Trophoblast cell (in vitro differentiated cells and primary cell): ENCODE results near the gene MYBBP1A.
A peak's percentile ranks its signal among the peaks of the same experiment; 100 is the strongest.

ENCODE experiments used
- DNase-seq, 2 donors: peaks; one replicate each; pipeline ENCODE4 v3.0.0-alpha.2; 2016
- H2AFZ ChIP-seq: 2 replicates; pipeline ENCODE4 v1.6.1; 2013; ENCODE audit warnings: low read length, moderate library complexity, mild to moderate bottlenecking; ENCODE audit not compliant: insufficient read depth, poor library complexity
- H2AK5ac ChIP-seq: 2 replicates; pipeline ENCODE4 v1.6.1; 2013; ENCODE audit warnings: mild to moderate bottlenecking, low read length
- H2BK120ac ChIP-seq: 2 replicates; pipeline ENCODE4 v1.6.1; 2013; ENCODE audit warnings: low read length, mild to moderate bottlenecking, moderate library complexity; ENCODE audit not compliant: insufficient read depth, poor library complexity
- H2BK12ac ChIP-seq: 2 replicates; pipeline ENCODE4 v1.6.1; 2013; ENCODE audit warnings: mild to moderate bottlenecking, low read length, moderate library complexity
- H2BK5ac ChIP-seq: 2 replicates; pipeline ENCODE4 v1.6.1; 2013; ENCODE audit warnings: low read length, low read depth, moderate library complexity, mild to moderate bottlenecking; ENCODE audit not compliant: poor library complexity
- H3K14ac ChIP-seq: 2 replicates; pipeline ENCODE4 v1.6.1; 2013; ENCODE audit warnings: mild to moderate bottlenecking, low read length
- H3K18ac ChIP-seq: 2 replicates; pipeline ENCODE4 v1.6.1; 2013; ENCODE audit warnings: mild to moderate bottlenecking, low read length
- H3K23ac ChIP-seq: 2 replicates; pipeline ENCODE4 v1.6.1; 2013; ENCODE audit warnings: low read length
- H3K27ac ChIP-seq: 2 replicates; pipeline ENCODE4 v1.5.1; 2013; ENCODE audit warnings: low read depth, mild to moderate bottlenecking, inconsistent platforms, low read length, moderate library complexity
- H3K27me3 ChIP-seq: 2 replicates; pipeline ENCODE4 v1.6.1; 2013; ENCODE audit warnings: inconsistent platforms, mild to moderate bottlenecking, low read length, moderate library complexity; ENCODE audit not compliant: insufficient read depth
- H3K36me3 ChIP-seq, 2 experiments: 1 replicate in 1 of 2; 2 replicates in 1 of 2; pipeline ENCODE4 v1.6.1; 2013; ENCODE audit warnings: low read length in 2 of 2, mild to moderate bottlenecking in 2 of 2, moderate library complexity in 1 of 2; ENCODE audit not compliant: insufficient read depth in 2 of 2, control insufficient read depth in 1 of 2
- H3K4ac ChIP-seq: 2 replicates; pipeline ENCODE4 v1.6.1; 2013; ENCODE audit warnings: low read depth, mild to moderate bottlenecking, low read length, moderate library complexity
- H3K4me1 ChIP-seq, 2 experiments: 1 replicate in 1 of 2; 2 replicates in 1 of 2; pipeline ENCODE4 v1.6.1; 2013; ENCODE audit warnings: low read length in 2 of 2, mild to moderate bottlenecking in 2 of 2, moderate library complexity in 1 of 2; ENCODE audit not compliant: insufficient read depth in 2 of 2, control insufficient read depth in 1 of 2
- H3K4me2 ChIP-seq: 2 replicates; pipeline ENCODE4 v1.6.1; 2013; ENCODE audit warnings: inconsistent platforms, mild to moderate bottlenecking, low read length, moderate library complexity
- H3K4me3 ChIP-seq: 2 replicates; pipeline ENCODE4 v1.5.1; 2013; ENCODE audit warnings: mild to moderate bottlenecking, low read depth, low read length, inconsistent platforms
- H3K79me1 ChIP-seq: one replicate; pipeline ENCODE4 v1.6.1; 2013; ENCODE audit warnings: low read length
- H3K79me2 ChIP-seq: 2 replicates; pipeline ENCODE4 v1.6.1; 2013; ENCODE audit warnings: low read length, mild to moderate bottlenecking; ENCODE audit not compliant: control insufficient read depth, insufficient read depth, poor library complexity
- H3K9ac ChIP-seq: 2 replicates; pipeline ENCODE4 v1.6.1; 2013; ENCODE audit warnings: mild to moderate bottlenecking, low read length
- H3K9me3 ChIP-seq: 2 replicates; pipeline ENCODE4 v1.6.1; 2013; ENCODE audit warnings: low read depth, mild to moderate bottlenecking, control low read depth, inconsistent platforms, low read length; ENCODE audit not compliant: insufficient read depth
- H4K12ac ChIP-seq: 2 replicates; pipeline ENCODE4 v1.6.1; 2013; ENCODE audit warnings: low read depth, mild to moderate bottlenecking, low read length, moderate library complexity
- H4K8ac ChIP-seq: 2 replicates; pipeline ENCODE4 v1.6.1; 2013; ENCODE audit warnings: low read depth, mild to moderate bottlenecking, low read length, moderate library complexity
- H4K91ac ChIP-seq: one replicate; pipeline ENCODE4 v1.6.1; 2013; ENCODE audit warnings: low read depth, mild to moderate bottlenecking, low read length, moderate library complexity
- WGBS: extraction: QIAGEN DNeasy Blood & Tissue Kit; methylation state at CpG from one replicate; pipeline ENCODE4 v1.1.7; 2013; ENCODE audit warnings: missing lambda C conversion rate; ENCODE audit not compliant: insufficient read length, insufficient coverage; ENCODE audit errors: extremely low coverage; 5-methylcytosine and 5-hydroxymethylcytosine counted together

Gene MYBBP1A

DNA sequence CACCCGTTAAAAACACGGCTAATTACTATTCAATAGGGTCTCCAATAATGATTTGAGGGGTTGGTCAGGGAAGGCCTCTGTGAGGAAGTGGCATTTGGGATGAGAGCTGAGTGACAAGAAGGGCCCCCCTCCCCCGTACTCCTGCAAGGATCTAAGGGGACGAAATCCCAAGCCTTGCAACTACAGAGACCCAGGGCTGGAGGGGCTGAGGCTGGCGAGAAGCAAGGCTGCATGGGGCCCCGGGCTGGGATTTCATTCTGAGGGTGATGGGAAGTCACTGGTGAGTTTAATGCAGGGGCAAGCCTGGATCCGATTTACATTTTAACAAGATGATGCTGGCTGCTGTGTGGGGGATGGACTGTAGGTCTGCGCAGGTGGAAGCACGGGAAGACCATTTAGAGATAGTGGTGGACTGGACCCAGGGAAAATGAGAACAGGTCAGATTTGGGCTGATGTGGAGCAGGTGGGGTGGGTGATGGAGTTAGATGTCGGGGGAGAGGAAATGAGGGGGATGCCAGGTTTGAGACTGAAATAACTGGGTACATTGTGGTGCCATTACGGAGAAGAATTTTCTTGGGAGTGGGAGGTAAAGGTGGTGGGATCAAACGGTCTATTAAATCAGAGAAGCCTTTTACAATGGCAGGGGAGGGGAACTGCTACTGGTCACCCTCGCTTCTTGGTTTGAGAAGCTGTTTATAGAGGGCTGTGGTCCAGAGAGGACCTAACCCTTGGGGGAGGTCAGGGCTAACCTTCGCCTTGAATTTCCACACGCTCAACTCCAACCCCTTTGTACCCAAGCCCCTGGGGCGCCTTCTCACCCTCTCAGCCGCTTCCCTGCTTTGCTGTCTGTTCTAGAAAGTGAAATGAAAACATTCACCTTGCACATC is 932 bp upstream of the MYBBP1A start:
- WGBS = 100% methylated on average over 1 of the region's 17 CpGs
- H3K14ac ChIP-seq = no peak overlapping the region

DNA sequence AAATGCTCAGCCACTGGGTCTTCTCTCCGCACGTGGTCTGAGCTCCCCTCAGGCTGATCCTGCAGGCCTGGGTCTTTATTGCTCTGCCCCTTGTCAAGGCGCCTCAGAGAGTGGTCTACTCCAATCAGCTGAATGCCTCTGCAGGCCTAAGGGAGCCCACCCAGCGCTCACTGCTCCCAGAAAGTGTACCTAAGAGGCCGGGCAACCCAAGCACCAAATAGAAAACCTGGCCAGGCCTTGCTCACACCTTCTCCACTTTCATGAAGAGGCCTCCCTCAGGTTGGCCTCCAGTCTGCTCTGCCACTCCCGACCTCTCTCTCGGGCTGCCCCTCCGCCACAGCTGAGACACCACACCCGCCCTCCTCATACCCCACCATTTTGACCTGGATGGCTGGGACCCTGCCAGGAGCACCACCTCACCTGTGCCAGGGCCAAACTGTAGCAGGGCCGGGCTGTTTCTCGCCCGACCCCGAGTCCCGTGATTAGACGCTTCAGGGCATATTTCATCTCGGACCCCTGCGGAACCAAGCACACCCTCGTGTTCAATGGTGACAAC is 665 bp downstream of the MYBBP1A start:
- Histone ChIP-seq H3K36me3 (peaks cover 31 to 32% of the 10 kb centered on the region in 2 experiments), H4K8ac (peak overlapping the region; percentile 71), H3K9me3 (peaks cover 2% of the 10 kb centered on the region), H3K27ac (no peak overlapping the region), H3K4me1 (peaks cover 29 to 30% of the 10 kb centered on the region in 2 experiments), H2BK12ac (no peak overlapping the region), H4K91ac (peak overlapping the region; percentile 62), H2AK5ac (peak overlapping the region; percentile 3), H2BK5ac (no peak overlapping the region), H2BK120ac (peak overlapping the region; percentile 49), H2AFZ (no peak overlapping the region), H3K27me3 (no peaks in the 10 kb centered on the region), H3K4ac (peak overlapping the region; percentile 53), H3K18ac (peak overlapping the region; percentile 55), H3K23ac (no peak overlapping the region), H4K12ac (peak overlapping the region; percentile 33), H3K9ac (peak overlapping the region; percentile 80), H3K79me2 (peaks cover 8% of the 10 kb centered on the region), H3K4me3 (peak overlapping the region; percentile 85), H3K14ac (peak overlapping the region; percentile 76), H3K79me1 (peaks cover 8% of the 10 kb centered on the region), H3K4me2 (peak overlapping the region; percentile 89)
- no CpG with 5 or more reads among the region's 18 CpGs for WGBS
- DNase-seq = no peak

More for the DNA sequence above, 932 bp upstream of the MYBBP1A start:
- Histone ChIP-seq H4K8ac (peak overlapping the region; percentile 95), H2AFZ (no peak overlapping the region), H3K27me3 (no peaks in the 10 kb centered on the region), H4K12ac (peak overlapping the region; percentile 93), H3K79me1 (peaks cover 8% of the 10 kb centered on the region), H3K27ac (peak overlapping the region; percentile 50), H3K4me2 (peak overlapping the region; percentile 53), H3K9ac (no peak overlapping the region), H2BK5ac (peak overlapping the region; percentile 77), H3K9me3 (peaks cover 2% of the 10 kb centered on the region), H2AK5ac (peak overlapping the region; percentile 64), H2BK12ac (peak overlapping the region; percentile 66), H3K79me2 (peaks cover 8% of the 10 kb centered on the region), H3K4me1 (peaks cover 27 to 30% of the 10 kb centered on the region in 2 experiments), H3K4me3 (no peak overlapping the region), H2BK120ac (no peak overlapping the region), H4K91ac (peak overlapping the region; percentile 79), H3K23ac (no peak overlapping the region), H3K4ac (peak overlapping the region; percentile 17), H3K36me3 (peaks cover 16 to 18% of the 10 kb centered on the region in 2 experiments), H3K18ac (no peak overlapping the region)
- DNase-seq = no peak

DNA sequence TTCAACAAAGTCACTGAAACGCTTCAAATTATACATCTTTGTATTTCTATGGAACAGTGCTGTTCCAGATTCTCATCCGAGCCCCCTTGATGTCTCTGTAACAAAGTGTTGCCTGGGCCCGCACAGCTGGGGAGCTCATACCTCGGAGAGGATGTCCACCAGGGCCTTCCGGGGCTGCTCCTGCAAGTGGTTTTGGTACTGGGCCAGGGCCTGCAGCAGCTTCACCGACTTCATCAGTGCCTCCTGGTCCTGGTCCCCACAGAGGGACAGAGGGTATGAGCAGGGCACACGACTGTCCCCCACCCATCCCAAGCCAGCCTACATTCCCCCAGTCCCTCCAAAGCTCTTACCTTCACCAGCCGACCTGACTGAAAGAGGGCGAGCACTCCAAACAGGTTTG is 1.5 kb downstream of the MYBBP1A start:
- WGBS = no CpG with 5 or more reads among the region's 9 CpGs
- H3K4ac ChIP-seq = no peak overlapping the region

DNA sequence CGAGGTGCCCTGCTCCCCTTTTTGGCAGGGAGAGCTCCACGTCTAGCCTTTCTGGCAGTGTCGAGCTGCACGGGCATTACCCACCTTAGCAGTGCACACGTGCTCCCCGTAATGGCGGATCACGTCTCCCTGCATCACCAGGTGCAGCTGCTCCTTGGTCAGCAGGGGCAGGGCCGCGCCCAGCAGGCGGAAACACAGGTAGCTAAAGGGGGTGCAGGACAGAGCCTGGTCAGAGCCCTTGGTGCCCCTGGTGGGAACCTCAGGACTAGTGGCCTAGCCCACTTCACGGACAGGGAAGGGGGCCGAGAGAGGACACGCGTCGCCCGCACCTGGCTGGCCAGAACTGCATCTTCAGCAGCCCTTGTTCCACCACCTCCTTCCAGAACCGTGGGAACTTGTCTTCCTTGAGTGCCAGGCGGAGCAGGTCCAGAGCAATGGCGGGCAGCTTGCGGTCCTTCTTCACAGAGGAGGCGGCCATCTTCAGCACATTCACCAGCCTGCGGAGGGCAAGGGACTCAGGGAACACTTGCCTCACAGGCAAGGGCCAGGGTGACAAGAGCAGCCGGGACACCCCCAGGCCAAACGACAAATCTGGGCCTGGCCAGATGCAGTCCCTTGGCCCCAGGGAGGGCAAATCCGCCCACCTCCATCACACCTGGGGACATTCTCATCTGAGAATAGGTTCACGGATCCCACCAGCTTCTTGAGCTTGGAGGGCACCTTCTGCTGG is 3.2 kb downstream of the MYBBP1A start:
- Histone ChIP-seq H3K27ac (no peak overlapping the region), H3K36me3 (peaks cover 53 to 56% of the 10 kb centered on the region in 2 experiments), H3K4me2 (no peak overlapping the region), H3K14ac (no peak overlapping the region), H2AFZ (no peak overlapping the region), H2BK120ac (no peak overlapping the region), H2BK12ac (no peak overlapping the region), H4K8ac (no peak overlapping the region), H3K18ac (no peak overlapping the region), H3K27me3 (no peaks in the 10 kb centered on the region), H3K79me2 (peaks cover 8% of the 10 kb centered on the region), H4K91ac (no peak overlapping the region), H3K4ac (no peak overlapping the region), H3K4me3 (no peak overlapping the region), H3K9me3 (peaks cover 2% of the 10 kb centered on the region), H3K9ac (peak overlapping the region; percentile 28), H3K4me1 (peaks cover 24 to 35% of the 10 kb centered on the region in 2 experiments), H2AK5ac (no peak overlapping the region), H3K23ac (no peak overlapping the region), H2BK5ac (no peak overlapping the region), H4K12ac (no peak overlapping the region), H3K79me1 (peaks cover 8% of the 10 kb centered on the region)
- no peak for DNase-seq
- WGBS = no CpG with 5 or more reads among the region's 27 CpGs

More for the DNA sequence above, 1.5 kb downstream of the MYBBP1A start:
- Histone ChIP-seq H3K4me1 (peaks cover 30 to 35% of the 10 kb centered on the region in 2 experiments), H3K23ac (no peak overlapping the region), H3K27ac (no peak overlapping the region), H3K4me3 (no peak overlapping the region), H3K79me1 (peaks cover 8% of the 10 kb centered on the region), H2AK5ac (no peak overlapping the region), H3K9ac (no peak overlapping the region), H3K4me2 (no peak overlapping the region), H2BK120ac (no peak overlapping the region), H4K12ac (no peak overlapping the region), H2AFZ (no peak overlapping the region), H3K27me3 (no peaks in the 10 kb centered on the region), H3K14ac (no peak overlapping the region), H4K8ac (no peak overlapping the region), H3K79me2 (peaks cover 8% of the 10 kb centered on the region), H3K36me3 (peaks cover 37 to 38% of the 10 kb centered on the region in 2 experiments), H2BK12ac (no peak overlapping the region), H3K9me3 (peaks cover 2% of the 10 kb centered on the region), H2BK5ac (no peak overlapping the region), H4K91ac (no peak overlapping the region), H3K18ac (no peak overlapping the region)
- no peak for DNase-seq
